SH-SY5Y (cell line): ENCODE results near the gene DERA.

Source experiments
- GATA2 ChIP-seq: IDR thresholded peaks from 2 replicates; pipeline ENCODE4 v1.6.1; 2011; ENCODE audit warnings: mild to moderate bottlenecking, low read depth, low read length
- GATA3 ChIP-seq: IDR thresholded peaks from 2 replicates; pipeline ENCODE4 v1.6.1; 2011; ENCODE audit warnings: low read depth, mild to moderate bottlenecking, low read length, moderate library complexity

Gene DERA

DNA sequence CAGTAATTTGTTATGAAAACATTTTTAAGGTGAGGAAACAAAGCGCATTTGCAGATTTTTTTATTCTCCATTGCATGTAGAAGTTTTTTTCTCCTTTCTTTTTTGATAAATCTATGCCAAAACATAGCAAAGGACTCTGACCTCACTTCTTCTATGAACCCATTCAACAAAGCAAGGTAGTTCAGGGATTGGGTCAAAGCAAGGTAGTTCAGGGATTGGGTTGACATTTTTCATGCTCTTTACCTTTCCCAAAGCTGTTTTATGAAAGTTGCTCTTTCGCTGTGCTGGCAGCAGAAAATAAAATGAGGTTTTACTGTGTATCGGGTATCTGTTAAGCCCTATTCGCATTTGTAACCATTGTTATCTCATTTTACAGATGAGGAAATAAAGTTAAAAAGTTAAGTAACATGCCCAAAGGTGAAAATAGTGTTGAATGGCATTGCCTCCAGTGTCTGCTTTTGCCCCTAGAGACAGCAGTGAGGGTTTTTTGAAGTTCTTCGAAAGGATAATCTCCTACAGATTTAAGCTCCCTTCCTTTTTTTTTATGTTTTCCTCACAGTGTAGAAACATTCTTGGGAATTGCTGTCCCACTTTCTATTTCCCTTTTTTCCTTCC, 18.4 kb upstream of the DERA start:
- no peak for TF ChIP-seq GATA2
- no peak for TF ChIP-seq GATA3

DNA sequence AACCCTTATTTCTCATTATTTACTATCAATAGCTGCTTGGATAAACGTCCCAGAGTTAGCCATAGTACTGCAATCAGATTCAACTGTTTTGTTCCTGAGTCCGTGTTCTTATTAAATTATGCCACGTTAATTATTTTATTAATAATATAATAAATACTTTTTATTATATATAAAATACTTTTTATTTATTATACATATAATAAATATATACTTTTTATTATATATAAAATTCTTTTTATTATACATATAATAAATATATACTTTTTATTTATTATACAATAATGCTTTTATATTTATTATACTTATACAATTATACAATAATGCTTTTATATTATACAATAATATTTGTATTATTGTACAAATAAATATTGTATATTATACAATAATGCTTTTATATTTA, 17.9 kb upstream of the DERA start:
- no peak for TF ChIP-seq GATA3
- no peak for TF ChIP-seq GATA2

DNA sequence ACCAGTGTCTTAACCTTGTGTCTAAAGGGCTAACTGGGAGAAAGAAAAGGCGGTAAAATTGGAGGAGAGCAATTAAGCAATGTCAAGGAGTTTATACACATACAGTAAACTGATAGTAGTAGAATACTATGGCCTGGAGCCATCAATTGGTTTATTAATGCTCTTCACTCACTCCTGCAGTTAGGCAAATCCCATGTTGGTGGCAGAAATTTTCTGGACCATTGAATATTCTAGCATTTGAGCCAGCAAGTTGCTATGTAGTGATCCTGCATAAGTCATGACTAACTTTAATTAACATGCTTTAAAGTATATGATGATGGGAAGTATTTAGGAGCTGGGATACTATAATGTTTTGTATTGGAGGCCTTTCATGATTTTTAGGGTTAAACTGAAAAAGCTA, 14.3 kb upstream of the DERA start:
- TF ChIP-seq GATA2 (no peak), GATA3 (no peak)

DNA sequence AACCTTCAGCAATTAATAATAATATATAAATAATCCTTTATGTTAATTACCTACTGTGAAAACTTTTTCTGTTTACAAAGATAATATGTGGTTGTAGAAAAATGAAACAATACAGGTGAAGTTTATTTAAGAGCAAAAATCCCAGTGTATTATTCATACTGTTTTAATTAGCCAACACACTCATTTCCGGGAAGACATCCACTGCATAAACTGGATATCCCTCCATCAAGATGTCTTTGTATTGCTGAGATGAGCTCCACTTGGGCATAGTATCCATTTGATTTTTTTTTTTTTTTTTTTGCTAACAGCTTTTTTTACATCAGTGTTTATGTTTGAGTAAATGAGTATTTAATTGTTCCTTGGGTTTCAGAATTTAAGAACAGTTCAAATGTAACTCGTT, 13.7 kb upstream of the DERA start:
- no peak for TF ChIP-seq GATA2
- no peak for TF ChIP-seq GATA3

DNA sequence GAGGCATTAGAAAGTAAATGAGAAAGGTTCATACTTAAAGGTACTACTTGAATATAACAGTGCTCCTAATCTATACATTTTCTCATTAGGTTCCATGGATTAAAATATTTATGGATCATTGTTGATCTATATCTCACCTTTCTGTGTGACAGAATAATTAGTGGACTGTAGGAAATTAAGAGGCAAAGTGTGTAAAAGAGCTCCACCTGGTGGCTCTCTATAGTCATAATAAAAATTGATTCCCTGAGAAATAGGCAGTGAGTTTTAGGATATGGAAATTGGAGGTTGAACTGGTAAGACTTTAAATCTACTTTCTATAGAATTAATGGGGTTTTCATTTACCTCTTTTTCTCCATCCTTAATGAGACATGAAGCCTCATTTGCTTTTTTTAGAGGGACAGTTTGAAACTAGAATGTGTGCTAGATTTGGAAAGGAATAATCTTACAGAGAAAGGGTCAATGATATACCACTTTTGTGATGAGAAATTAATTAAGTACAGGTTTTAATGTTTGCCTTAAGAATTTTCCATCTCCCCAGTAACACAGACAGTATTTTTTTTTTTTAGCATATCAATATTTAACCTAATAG, 11.8 kb upstream of the DERA start:
- TF ChIP-seq GATA3 (no peak), GATA2 (no peak)

DNA sequence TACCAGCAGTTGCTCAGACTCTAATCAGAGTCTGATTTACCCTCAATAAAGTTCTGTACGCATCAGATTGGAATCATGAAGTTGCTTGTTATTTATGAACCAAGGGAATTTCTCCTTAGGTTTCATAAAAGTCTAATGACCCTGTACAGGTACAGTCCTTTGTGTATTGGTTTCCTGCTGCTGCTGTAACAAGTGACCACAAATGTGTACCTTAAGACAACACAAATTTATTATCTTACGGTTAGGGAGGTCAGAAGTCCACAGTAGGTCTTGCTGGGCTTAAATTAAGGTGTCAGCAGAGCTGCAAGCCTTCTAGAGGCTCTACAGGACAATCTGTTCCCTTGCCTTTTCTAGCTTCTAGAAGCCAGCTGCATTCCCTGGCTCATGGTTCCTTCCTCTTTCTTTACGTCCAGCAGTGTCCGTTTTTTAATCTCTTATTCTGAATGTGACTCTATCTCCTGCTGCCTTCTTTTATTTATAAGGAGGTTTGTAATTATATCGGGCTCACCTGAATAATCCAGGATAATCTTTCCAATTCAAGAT, 6.7 kb upstream of the DERA start:
- TF ChIP-seq GATA3, result no peak
- no peak for TF ChIP-seq GATA2

DNA sequence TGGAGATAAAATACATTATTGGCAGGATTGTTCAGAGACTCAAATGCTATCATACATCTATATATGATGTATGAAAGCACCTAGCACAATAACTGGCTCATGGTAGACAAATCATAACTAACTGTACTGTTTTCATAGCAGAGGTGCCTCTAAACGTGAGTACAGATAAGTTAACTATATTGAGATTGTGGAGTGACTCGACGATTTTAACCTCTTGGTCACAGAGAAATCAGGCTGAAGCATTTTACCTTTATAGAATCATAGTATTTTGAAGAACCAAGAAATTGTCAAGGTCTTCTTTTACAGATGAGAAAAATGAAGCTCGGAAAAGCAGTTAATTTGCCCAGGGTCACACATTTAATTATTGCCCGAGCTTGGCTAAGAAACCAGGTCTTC, 666 bp upstream of the DERA start:
- TF ChIP-seq GATA3, result no peak
- no peak for TF ChIP-seq GATA2

DNA sequence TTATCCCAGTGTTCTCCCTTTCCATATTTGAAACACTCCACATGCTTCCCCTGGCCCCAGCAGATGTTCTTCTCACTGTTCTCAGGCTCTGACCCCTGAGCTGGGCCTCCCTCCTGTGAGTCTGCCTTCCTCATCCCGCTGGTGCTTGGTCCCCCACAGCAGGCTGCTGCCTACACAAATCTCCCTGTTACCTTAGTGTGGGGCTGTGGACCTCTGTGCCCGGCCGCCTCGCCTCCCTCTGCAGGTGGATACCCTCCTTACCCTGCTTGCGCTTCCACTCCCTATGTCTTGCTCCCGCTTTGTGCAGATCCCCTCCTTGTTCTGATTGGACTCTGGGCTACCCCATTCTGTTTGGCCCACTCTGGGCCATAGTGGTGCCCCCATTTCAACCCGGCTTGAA, 6.9 kb downstream of the DERA start:
- TF ChIP-seq GATA2 (no peak), GATA3 (no peak)

DNA sequence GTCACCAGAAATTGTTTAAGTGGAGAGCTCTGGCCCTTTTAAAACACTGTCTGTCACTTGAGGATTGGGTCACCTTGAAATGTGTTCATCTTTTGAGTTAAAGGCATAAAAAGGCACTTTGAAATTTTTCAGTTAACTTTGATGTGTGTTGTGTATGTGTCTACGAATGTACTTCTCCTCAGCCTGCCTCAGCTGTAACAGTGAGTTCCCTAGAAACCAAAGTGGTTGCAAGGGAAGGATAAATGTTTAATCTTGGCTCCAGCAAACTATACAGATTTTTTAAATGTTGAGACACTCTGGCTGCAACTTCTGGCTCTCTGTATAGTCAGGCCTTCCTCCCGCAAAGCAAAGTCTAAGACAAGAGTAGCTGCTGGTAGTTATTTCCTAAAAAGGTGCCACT, 8.3 kb downstream of the DERA start:
- TF ChIP-seq GATA3, result no peak
- no peak for TF ChIP-seq GATA2

DNA sequence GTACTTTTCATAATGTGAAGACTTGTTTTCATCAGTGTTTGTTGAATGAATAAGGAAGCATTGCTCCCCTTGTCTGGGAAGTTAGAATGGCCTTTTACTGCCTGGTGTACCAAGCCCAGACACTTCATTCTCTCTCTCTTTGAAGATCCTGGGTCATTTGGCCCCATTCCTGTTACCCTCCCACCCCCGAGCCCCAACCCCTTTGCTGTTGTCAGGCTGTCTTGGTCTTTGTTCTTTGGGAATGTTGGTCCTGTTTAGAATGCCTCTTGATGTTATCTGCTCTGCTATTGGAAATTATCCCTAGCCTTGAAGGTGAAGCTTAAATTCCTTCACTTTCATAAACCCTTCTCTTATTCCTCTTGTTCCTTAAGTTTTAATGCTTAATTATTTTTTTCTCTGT, 13.8 kb downstream of the DERA start:
- TF ChIP-seq GATA3 (no peak), GATA2 (no peak)

DNA sequence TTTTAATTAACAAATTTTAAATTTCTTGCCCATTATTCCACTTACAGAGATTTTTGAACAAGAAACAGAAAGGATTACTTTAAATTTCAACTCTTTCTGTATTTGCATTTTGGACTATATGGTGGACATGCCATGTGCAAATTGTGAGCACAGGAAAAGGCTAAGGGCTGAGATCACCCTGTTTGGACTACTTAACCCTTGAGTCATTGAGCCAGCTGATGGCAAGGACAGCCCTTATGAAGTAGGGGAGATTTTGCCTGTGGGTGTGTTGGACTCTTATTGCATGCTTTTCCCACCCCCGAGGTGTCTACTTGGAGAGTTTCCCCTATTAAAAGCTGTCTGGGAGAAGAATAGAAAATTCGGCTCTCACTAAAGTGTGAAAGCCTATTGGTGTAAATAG, 17.2 kb downstream of the DERA start:
- no peak for TF ChIP-seq GATA3
- no peak for TF ChIP-seq GATA2

DNA sequence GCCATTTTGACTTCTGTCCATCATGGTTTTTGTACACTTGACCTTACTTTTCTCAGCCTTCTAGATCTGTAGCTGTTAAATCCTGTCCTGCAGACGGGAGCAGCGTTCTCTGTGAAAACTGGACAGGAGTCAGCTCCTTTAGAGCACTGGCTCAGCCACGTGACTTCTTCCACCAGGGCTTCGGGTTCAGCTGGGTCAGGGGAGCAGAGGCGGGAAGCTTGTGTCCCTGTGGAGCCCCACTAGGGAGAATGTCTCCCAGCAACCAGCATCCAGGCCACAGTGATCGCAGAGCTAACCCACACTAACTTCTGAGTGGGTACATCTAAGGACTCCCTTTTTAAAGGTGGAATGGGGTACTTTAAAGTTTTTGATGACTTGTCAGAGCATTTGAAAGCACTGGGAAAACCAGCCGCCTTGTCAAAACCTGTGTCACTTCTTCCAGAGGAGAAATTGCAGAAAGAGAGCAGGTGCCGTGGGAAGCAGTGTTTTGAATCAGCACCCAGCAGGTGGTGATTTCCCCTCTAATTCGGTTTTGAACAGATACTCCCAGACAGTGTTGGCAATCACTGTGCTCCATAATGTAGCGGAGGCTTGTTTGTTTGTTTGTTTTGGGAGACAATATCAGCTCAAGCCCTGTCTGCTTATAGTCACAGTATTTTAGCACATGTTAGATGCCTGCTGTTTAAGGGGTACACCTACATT, 17.9 kb downstream of the DERA start:
- TF ChIP-seq GATA2 (no peak), GATA3 (no peak)

DNA sequence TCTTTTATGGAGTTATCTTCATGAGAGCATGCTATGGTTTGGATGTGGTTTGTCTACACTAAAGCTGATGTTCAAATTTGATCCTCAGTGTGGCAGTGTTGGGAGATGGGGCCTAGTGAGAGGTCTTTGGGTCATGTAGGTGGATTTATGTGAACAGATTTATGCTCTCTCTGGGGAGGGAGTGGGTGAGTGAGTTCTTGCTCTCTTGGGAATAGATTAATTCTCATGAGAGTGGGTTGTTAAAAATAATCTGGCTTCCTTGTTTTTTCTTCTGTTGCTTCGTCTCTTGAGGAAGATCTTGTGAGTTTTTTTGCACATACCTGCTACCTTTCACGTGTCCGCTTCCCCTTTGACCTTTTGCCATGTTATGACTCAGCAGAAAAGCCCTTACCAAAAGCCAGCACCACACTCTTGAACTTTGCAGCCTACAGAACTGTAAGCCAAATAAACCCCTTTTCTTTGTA, 20.5 kb downstream of the DERA start:
- TF ChIP-seq GATA2, result no peak
- TF ChIP-seq GATA3, result no peak

DNA sequence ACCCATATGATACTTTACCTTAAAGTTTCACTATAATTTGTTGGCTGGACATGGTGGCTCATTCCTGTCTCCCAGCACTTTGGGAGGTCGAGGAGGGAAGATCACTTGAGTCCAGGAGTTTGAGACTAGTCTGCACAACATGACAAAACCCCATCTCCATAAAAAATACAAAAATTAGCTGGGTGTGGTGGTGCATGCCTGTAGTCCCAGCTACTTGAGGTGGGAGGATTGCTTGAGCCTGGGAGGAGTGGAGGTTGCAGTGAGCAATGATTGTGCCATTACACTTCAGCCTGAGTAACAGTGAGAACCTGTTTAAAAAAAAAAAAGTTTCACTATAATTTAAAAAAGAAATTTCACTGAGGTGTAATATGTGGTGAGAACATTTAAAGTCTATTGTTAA, 21.2 kb downstream of the DERA start:
- no peak for TF ChIP-seq GATA2
- TF ChIP-seq GATA3, result no peak

DNA sequence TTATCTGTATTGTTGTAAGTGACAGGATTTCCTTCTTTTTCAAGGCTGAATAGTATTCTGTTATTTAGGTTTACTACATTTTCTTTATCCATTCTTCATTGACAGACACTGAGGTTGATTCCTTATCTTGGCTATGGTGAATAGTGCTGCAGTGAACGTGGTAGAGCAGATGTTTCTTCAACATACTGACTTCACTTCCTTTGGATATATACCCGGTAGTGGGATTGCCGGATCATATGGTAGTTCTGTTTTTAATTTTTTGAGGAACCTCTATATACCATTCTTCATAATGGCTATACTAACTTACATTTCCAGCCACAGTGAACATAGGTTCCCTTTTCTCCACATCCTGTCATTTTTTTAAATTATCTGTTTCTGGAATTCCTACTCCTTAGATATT, 21.8 kb downstream of the DERA start:
- TF ChIP-seq GATA2, result no peak
- TF ChIP-seq GATA3, result no peak
